ENCODE measurements around the gene EIF1B. TPM values are rescaled to one million over a fixed set of nuclear protein-coding genes. Genes with fewer than 3 reads are reported as not detected.

The EIF1B gene
- total RNA-seq (2022; extraction: Qiagen RNA extraction), result 54.7 to 64.3 TPM (median 58.9 TPM) in 5 replicates

GRCh38 chr3:40309418-40309924 is at the start of gene EIF1B:
TSS of gene EIF1B (plus strand) at chr3:40309707. CDS start at chr3:40309942, 235 bp downstream.

Other genes starting within 250 kb of the EIF1B start
- 0.05 TPM in 1 of 5 replicates, not detected in the others for gene ENTPD3, start 77.5 kb downstream of the EIF1B start, total RNA-seq (2022; extraction: Qiagen RNA extraction)
- gene RPL14, start 147.6 kb downstream of the EIF1B start, total RNA-seq (2022; extraction: Qiagen RNA extraction), result 728 to 785 TPM (median 737 TPM) in 5 replicates
- gene ZNF619, start 167.4 kb downstream of the EIF1B start, total RNA-seq (2022; extraction: Qiagen RNA extraction), result 1.5 to 1.9 TPM (median 1.7 TPM) in 5 replicates
- gene ZNF620, start 196.3 kb downstream of the EIF1B start, total RNA-seq (2022; extraction: Qiagen RNA extraction), result 1.4 to 1.8 TPM (median 1.5 TPM) in 5 replicates
- gene ZNF621, start 215.3 kb downstream of the EIF1B start, total RNA-seq (2022; extraction: Qiagen RNA extraction), result 6.0 to 7.8 TPM (median 7.1 TPM) in 5 replicates

All from A549 treated with Mapracorat at 1 μM for 4 hours (cell line).